Skin of body (tissue), 2 donors: Measurements from ENCODE around the gene MEGF9. TPM values are rescaled to one million over a fixed set of nuclear protein-coding genes. Genes with fewer than 3 reads are reported as not detected.

Source experiments
- DNase-seq: peaks from one replicate; lab custom pipeline; 2025; lab: John Stamatoyannopoulos, UW
- total RNA-seq: library from RNA; depleted of rRNA; stranded (reverse); fragments of >200 nt; gene quantifications from one replicate; pipeline ENCODE4 v1.2.3, GENCODE V29; 2014

MEGF9 gene
- total RNA-seq, 1 donor from 2014 or later = 24.2 TPM

GRCh38 chr9:120625222-120625621 lies 89.0 kb downstream of the MEGF9 start:
- DNase-seq = no peak

GRCh38 chr9:120622790-120623189 lies 91.5 kb downstream of the MEGF9 start:
- no peak for DNase-seq

- no peak for DNase-seq
Observed at GRCh38 chr9:120621941-120622340, 92.3 kb downstream of the MEGF9 start.

GRCh38 chr9:120619751-120620655 lies 94.3 kb downstream of the MEGF9 start:
- DNase-seq = peak; percentile 40

- no peak for DNase-seq
Observed at GRCh38 chr9:120616966-120617935, 97.0 kb downstream of the MEGF9 start.

- DNase-seq = no peak
Observed at GRCh38 chr9:120612218-120612617, 102.1 kb downstream of the MEGF9 start.

GRCh38 chr9:120611690-120612068 lies 102.6 kb downstream of the MEGF9 start:
- no peak for DNase-seq

GRCh38 chr9:120610975-120611689 lies 103.1 kb downstream of the MEGF9 start:
- DNase-seq = no peak

- no peak for DNase-seq
Observed at GRCh38 chr9:120609636-120610035, 104.6 kb downstream of the MEGF9 start.

- no peak for DNase-seq
Observed at GRCh38 chr9:120608421-120608820, 105.8 kb downstream of the MEGF9 start.

- no peak for DNase-seq
Observed at GRCh38 chr9:120603591-120603990, 110.7 kb downstream of the MEGF9 start.

- DNase-seq = no peak
Observed at GRCh38 chr9:120603010-120603409, 111.3 kb downstream of the MEGF9 start.

GRCh38 chr9:120593955-120594277 lies 120.4 kb downstream of the MEGF9 start:
- DNase-seq = no peak

GRCh38 chr9:120593250-120593954 lies 120.9 kb downstream of the MEGF9 start:
- no peak for DNase-seq

- no peak for DNase-seq
Observed at GRCh38 chr9:120592210-120592609, 122.1 kb downstream of the MEGF9 start.

- DNase-seq = no peak
Observed at GRCh38 chr9:120587328-120587727, 126.9 kb downstream of the MEGF9 start.

GRCh38 chr9:120583958-120584369 lies 130.3 kb downstream of the MEGF9 start:
- DNase-seq = peak; percentile 73

- peak; percentile 95 for DNase-seq
Observed at GRCh38 chr9:120580051-120580896, 134.0 kb downstream of the MEGF9 start, which contains the start of gene CDK5RAP2. CDK5RAP2 (minus strand) TSS chr9:120580167; CDS start chr9:120579978, 189 bp downstream.

GRCh38 chr9:120579139-120580050 lies 134.9 kb downstream of the MEGF9 start:
- DNase-seq = no peak
